GM12865 (cell line): ENCODE results near the gene DENND1B.

Source experiments
- DNase-seq: peaks from one replicate; pipeline ENCODE4 v3.0.0; 2010; ENCODE audit warnings: low read depth
- H3K4me3 ChIP-seq: 2 replicates; pipeline ENCODE4 v1.5.1; 2011; ENCODE audit warnings: mild to moderate bottlenecking, low read depth, low read length, control low read depth
- TF ChIP-seq, protein P1 (sequence below): IDR thresholded peaks from 2 replicates; pipeline ENCODE4 v1.5.1; 2011; ENCODE audit warnings: low read length, control low read depth, low read depth, inconsistent platforms; ENCODE audit not compliant: insufficient read depth; ENCODE audit errors: missing control alignments

Gene DENND1B

DNA sequence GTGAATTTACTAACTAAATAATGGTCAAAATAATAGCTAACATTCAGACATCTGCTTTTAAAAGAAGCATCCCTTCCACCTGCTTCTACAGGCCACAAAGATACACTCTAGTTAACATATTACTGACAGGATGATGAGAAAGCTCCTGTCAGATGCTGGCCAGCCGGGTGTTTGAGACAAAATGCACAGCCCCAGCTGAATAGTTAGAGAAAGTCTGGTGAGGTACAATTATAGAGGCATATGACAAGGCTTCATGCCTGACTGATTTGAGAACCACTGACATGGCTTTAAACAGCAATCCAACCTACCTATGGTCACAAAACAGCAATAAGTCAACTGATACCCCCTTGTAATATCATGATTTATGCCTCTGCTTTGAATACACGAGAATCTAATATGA is 137.0 kb downstream of the DENND1B start:
- TF ChIP-seq, protein P1, sequence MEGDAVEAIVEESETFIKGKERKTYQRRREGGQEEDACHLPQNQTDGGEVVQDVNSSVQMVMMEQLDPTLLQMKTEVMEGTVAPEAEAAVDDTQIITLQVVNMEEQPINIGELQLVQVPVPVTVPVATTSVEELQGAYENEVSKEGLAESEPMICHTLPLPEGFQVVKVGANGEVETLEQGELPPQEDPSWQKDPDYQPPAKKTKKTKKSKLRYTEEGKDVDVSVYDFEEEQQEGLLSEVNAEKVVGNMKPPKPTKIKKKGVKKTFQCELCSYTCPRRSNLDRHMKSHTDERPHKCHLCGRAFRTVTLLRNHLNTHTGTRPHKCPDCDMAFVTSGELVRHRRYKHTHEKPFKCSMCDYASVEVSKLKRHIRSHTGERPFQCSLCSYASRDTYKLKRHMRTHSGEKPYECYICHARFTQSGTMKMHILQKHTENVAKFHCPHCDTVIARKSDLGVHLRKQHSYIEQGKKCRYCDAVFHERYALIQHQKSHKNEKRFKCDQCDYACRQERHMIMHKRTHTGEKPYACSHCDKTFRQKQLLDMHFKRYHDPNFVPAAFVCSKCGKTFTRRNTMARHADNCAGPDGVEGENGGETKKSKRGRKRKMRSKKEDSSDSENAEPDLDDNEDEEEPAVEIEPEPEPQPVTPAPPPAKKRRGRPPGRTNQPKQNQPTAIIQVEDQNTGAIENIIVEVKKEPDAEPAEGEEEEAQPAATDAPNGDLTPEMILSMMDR: no peak
- no peak for DNase-seq
- H3K4me3 ChIP-seq: no peak overlapping the region

GRCh38 chr1:197637406-197637805 is 137.9 kb downstream of the DENND1B start:
- H3K4me3 ChIP-seq: no peak overlapping the region
- DNase-seq: no peak
- TF ChIP-seq, protein P1: no peak

DNA sequence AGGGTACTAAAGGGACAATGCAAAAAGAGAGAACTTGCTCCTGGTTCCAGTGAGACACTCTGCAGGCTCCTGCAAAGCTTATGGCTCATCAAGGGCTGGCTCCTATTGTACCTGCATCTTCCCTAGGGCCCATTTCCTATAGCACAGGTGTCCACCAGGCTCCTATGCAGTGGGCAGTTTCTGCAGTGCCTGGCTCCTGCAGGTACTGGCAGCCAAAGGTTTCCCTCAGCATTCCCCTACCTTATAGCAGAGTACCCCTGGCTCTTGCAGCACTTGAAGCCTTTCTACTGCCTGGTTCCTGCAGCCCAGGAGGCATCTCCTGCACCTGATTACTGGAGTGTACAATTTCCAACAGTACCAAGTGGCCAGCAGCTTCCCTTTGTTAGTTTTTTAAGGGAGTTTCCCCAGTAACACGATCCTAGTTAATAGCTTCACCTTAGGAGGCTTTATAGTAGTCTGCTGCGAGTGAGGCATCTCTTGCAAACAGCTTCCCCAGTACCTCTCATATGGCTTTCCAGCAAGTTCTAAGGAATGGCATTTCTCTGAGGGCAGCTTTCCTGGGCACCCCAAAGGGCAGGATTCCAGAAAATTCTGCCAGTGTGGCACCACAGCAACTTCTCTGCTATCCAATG is 141.7 kb downstream of the DENND1B start:
- TF ChIP-seq, protein P1: no peak
- no peak overlapping the region for H3K4me3 ChIP-seq
- DNase-seq: no peak

DNA sequence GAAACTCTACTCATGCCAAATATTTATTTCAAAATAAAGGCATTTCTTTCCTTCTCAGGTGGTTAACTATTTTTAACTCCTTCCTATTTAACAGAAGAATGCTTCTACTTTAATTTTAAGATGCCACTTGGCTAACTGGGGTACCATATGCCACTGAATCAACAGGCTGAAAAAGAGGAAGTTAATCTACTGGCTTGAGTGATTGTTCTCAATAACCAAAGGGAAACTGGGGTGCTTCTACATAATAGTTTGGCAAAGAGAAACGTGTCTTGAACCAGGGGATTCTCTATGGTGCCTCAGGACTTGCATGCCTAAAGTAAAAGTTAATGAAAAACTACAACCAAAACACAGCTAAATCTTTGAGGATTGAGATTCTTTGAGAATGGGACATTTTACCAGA is 142.6 kb downstream of the DENND1B start:
- TF ChIP-seq, protein P1: no peak
- no peak for DNase-seq
- no peak overlapping the region for H3K4me3 ChIP-seq

GRCh38 chr1:197632005-197632404 is 143.3 kb downstream of the DENND1B start:
- DNase-seq: no peak
- no peak overlapping the region for H3K4me3 ChIP-seq
- TF ChIP-seq, protein P1: no peak

GRCh38 chr1:197622371-197622770 is 152.9 kb downstream of the DENND1B start:
- TF ChIP-seq, protein P1: no peak
- DNase-seq: no peak
- no peak overlapping the region for H3K4me3 ChIP-seq

- DNase-seq: no peak
- TF ChIP-seq, protein P1: no peak
- no peak overlapping the region for H3K4me3 ChIP-seq
Observed at GRCh38 chr1:197621761-197622160, 153.5 kb downstream of the DENND1B start.
